Activated CD4-positive, alpha-beta T cell treated with anti-CD3 and anti-CD28 coated beads for 4 hours (primary cell): ENCODE data around the gene TAB2.
"Not testable (repeated sequence)": the region's sequence is repeated elsewhere in the genome, so short reads cannot be mapped to it uniquely, and the experiment has no call there.

ENCODE experiments used
- DNase-seq, 2 donors: peaks; one replicate each; pipeline ENCODE4 v3.0.0-alpha.2; 2020

The TAB2 gene

GRCh38 chr6:149446791-149447376, 129.4 kb downstream of the TAB2 start:
- DNase-seq: no peak

GRCh38 chr6:149448821-149449453, 131.4 kb downstream of the TAB2 start:
- DNase-seq: no peak

GRCh38 chr6:149449831-149450678, 132.5 kb downstream of the TAB2 start:
- DNase-seq: no peak

GRCh38 chr6:149450679-149451375, 133.3 kb downstream of the TAB2 start:
- DNase-seq: no peak

- no peak for DNase-seq
Observed at GRCh38 chr6:149451376-149452036, 134.0 kb downstream of the TAB2 start.

- no peak for DNase-seq
Observed at GRCh38 chr6:149452037-149452939, 134.8 kb downstream of the TAB2 start.

- DNase-seq: no peak
Observed at GRCh38 chr6:149453597-149454345, 136.3 kb downstream of the TAB2 start.

- no peak for DNase-seq
Observed at GRCh38 chr6:149454346-149454848, 136.9 kb downstream of the TAB2 start.

- no peak for DNase-seq
Observed at GRCh38 chr6:149455031-149455732, 137.7 kb downstream of the TAB2 start.

- DNase-seq: no peak
Observed at GRCh38 chr6:149456311-149457021, 139.0 kb downstream of the TAB2 start.

- no peak for DNase-seq
Observed at GRCh38 chr6:149457316-149457884, 139.9 kb downstream of the TAB2 start.

GRCh38 chr6:149458196-149458595, 140.7 kb downstream of the TAB2 start:
- no peak for DNase-seq

- no peak for DNase-seq
Observed at GRCh38 chr6:149458806-149459205, 141.3 kb downstream of the TAB2 start.

- DNase-seq: no peak
Observed at GRCh38 chr6:149459761-149460160, 142.2 kb downstream of the TAB2 start.

GRCh38 chr6:149460249-149460648, 142.7 kb downstream of the TAB2 start:
- DNase-seq: not testable (repeated sequence)
